SK-N-SH (cell line): Measurements from ENCODE around the gene ZNF605. TPM values are rescaled to one million over a fixed set of nuclear protein-coding genes. Genes with fewer than 3 reads are reported as not detected.

ENCODE experiments used
- CTCF ChIA-PET: fragments of 300-600, 350-600 bp; formaldehyde crosslinking; extraction: SDS; loops from one replicate; lab custom pipeline; 2021; lab: Yijun Ruan, JAX
- POLR2A ChIA-PET: fragments of 350-600 bp; sonication (Branson Sonifier 250); formaldehyde crosslinking; extraction: SDS; loops from one replicate; lab custom pipeline; 2020; ENCODE audit warnings: antibody characterized with exemption, inconsistent platforms; lab: Yijun Ruan, JAX
- DNase-seq: peaks from one replicate; pipeline ENCODE4 v3.0.0; 2012
- H2AFZ ChIP-seq: fragments of 200-600 bp; sonication (generic); 2 replicates; pipeline ENCODE4 v1.8.1; 2016; ENCODE audit warnings: antibody characterized with exemption, mild to moderate bottlenecking, low read depth
- H3F3A ChIP-seq: fragments of 200-600 bp; sonication (generic); replicated peaks from 2 replicates; pipeline ENCODE3; 2016; ENCODE audit warnings: antibody characterized with exemption, mild to moderate bottlenecking; ENCODE audit not compliant: insufficient read depth
- H3K27ac ChIP-seq, 2 experiments: fragments of 200-500 bp in 1 of 2; fragments of 200-600 bp in 1 of 2; sonication (Bioruptor generic) in 1 of 2; sonication (generic), shearing (Covaris generic) in 1 of 2; 2 replicates each; pipeline versions ENCODE4 v1.5.1 to v1.6.1; 2014 to 2016; ENCODE audit warnings: low read depth in 2 of 2, inconsistent platforms in 1 of 2, low read length in 1 of 2, mild to moderate bottlenecking in 1 of 2, mixed read lengths in 1 of 2
- H3K27me3 ChIP-seq: fragments of 200-600 bp; sonication (generic), shearing (Covaris generic); 2 replicates; pipeline ENCODE4 v1.6.1; 2016; ENCODE audit warnings: mixed run types; ENCODE audit not compliant: insufficient read depth
- H3K36me3 ChIP-seq, 2 experiments: fragments of 200-500 bp in 1 of 2; fragments of 200-600 bp in 1 of 2; sonication (Bioruptor generic) in 1 of 2; sonication (generic) in 1 of 2; replicated peaks in 1 of 2; 2 replicates each; pipeline versions ENCODE3 to v1.5.1; 2014 to 2016; ENCODE audit warnings: low read length in 1 of 2, mild to moderate bottlenecking in 1 of 2; ENCODE audit not compliant: insufficient read depth in 2 of 2, control insufficient read depth in 1 of 2
- H3K4me1 ChIP-seq, 2 experiments: fragments of 200-500 bp in 1 of 2; fragments of 200-600 bp in 1 of 2; sonication (Bioruptor generic) in 1 of 2; sonication (generic), shearing (Covaris generic) in 1 of 2; 2 replicates each; pipeline versions ENCODE4 v1.5.1 to v1.6.1; 2014 to 2016; ENCODE audit warnings: low read depth in 1 of 2, low read length in 1 of 2, mixed run types in 1 of 2; ENCODE audit not compliant: insufficient read depth in 2 of 2, control insufficient read depth in 1 of 2
- H3K4me2 ChIP-seq: fragments of 200-600 bp; sonication (generic), shearing (Covaris generic); 2 replicates; pipeline ENCODE4 v1.6.1; 2017; ENCODE audit warnings: mixed run types
- H3K4me3 ChIP-seq, 2 experiments: fragments of 200-500 bp in 1 of 2; fragments of 200-600 bp in 1 of 2; sonication (Bioruptor generic) in 1 of 2; sonication (generic), shearing (Covaris generic) in 1 of 2; 2 replicates each; pipeline versions ENCODE4 v1.5.1 to v1.8.1; 2014 to 2016; ENCODE audit warnings: low read depth in 2 of 2, inconsistent platforms in 1 of 2, low read length in 1 of 2, mild to moderate bottlenecking in 1 of 2, mixed read lengths in 1 of 2, moderate library complexity in 1 of 2
- H3K79me2 ChIP-seq: fragments of 200-600 bp; sonication (generic); 2 replicates; pipeline ENCODE4 v1.8.1; 2017; ENCODE audit warnings: mild to moderate bottlenecking; ENCODE audit not compliant: insufficient read depth
- H3K9ac ChIP-seq: fragments of 200-600 bp; sonication (generic); 2 replicates; pipeline ENCODE4 v1.6.1; 2017; ENCODE audit warnings: mixed run types
- H3K9me2 ChIP-seq: fragments of 200-600 bp; sonication (generic); 2 replicates; pipeline ENCODE4 v1.6.1; 2017; ENCODE audit warnings: mixed run types
- H3K9me3 ChIP-seq: fragments of 200-600 bp; sonication (generic); 2 replicates; pipeline ENCODE4 v1.6.1; 2017; ENCODE audit warnings: mixed run types, mild to moderate bottlenecking, moderate library complexity
- H4K20me1 ChIP-seq: fragments of 200-600 bp; sonication (generic); 2 replicates; pipeline ENCODE4 v1.6.1; 2017; ENCODE audit warnings: mild to moderate bottlenecking, mixed run types; ENCODE audit not compliant: insufficient read depth
- EZH2phosphoT487 ChIP-seq: fragments of 200-600 bp; sonication (generic); IDR thresholded peaks from 2 replicates; pipeline ENCODE4 v1.6.1; 2017; ENCODE audit warnings: low read depth, mixed run types, mild to moderate bottlenecking, antibody characterized with exemption, moderate library complexity, borderline replicate concordance
- FOSL2 ChIP-seq: IDR thresholded peaks from 2 replicates; pipeline ENCODE4 v1.4.0; 2012; ENCODE audit warnings: low read depth, mild to moderate bottlenecking, moderate library complexity, borderline replicate concordance
- FOXJ3 ChIP-seq: sonication (generic); formaldehyde crosslinking; IDR thresholded peaks from 2 replicates; pipeline ENCODE4 v1.5.1; 2020; ENCODE audit warnings: mild to moderate bottlenecking, missing genetic modification reagents
- GABPA ChIP-seq: IDR thresholded peaks from 2 replicates; pipeline ENCODE4 v1.4.0; 2012; ENCODE audit warnings: low read depth, mild to moderate bottlenecking
- GATA2 ChIP-seq: sonication (generic); formaldehyde crosslinking; IDR thresholded peaks from 2 replicates; pipeline ENCODE4 v1.5.0; 2020; ENCODE audit warnings: mild to moderate bottlenecking, missing genetic modification reagents
- MEF2A ChIP-seq: IDR thresholded peaks from 2 replicates; pipeline ENCODE4 v1.4.0; 2012; ENCODE audit warnings: low read depth, borderline replicate concordance
- MXI1 ChIP-seq: IDR thresholded peaks from 2 replicates; pipeline ENCODE4 v1.6.1; 2012; ENCODE audit warnings: mild to moderate bottlenecking, low read depth, low read length, improper control_type of control experiment
- PBX3 ChIP-seq: IDR thresholded peaks from 2 replicates; pipeline ENCODE4; 2012
- POLR2AphosphoS5 ChIP-seq: IDR thresholded peaks from 2 replicates; pipeline ENCODE4 v1.6.1; 2012; ENCODE audit warnings: low read depth, low read length
- RAD21 ChIP-seq: IDR thresholded peaks from 2 replicates; pipeline ENCODE4 v1.6.1; 2012; ENCODE audit warnings: mild to moderate bottlenecking, low read length
- RCOR1 ChIP-seq: fragments of 150-350 bp; IDR thresholded peaks from 2 replicates; pipeline ENCODE4 v1.6.1; 2017; ENCODE audit warnings: antibody characterized with exemption, low read length
- RFX5 ChIP-seq: IDR thresholded peaks from 2 replicates; pipeline ENCODE4 v1.6.1; 2012; ENCODE audit warnings: mild to moderate bottlenecking, improper control_type of control experiment, low read length
- RXRA ChIP-seq: IDR thresholded peaks from 2 replicates; pipeline ENCODE4 v1.4.0; 2012; ENCODE audit warnings: low read depth, mild to moderate bottlenecking, borderline replicate concordance
- SIN3A ChIP-seq: IDR thresholded peaks from 2 replicates; pipeline ENCODE4 v1.6.1; 2012; ENCODE audit warnings: low read depth, mild to moderate bottlenecking, low read length, moderate library complexity, borderline replicate concordance
- SMC3 ChIP-seq: IDR thresholded peaks from 2 replicates; pipeline ENCODE4 v1.6.1; 2012; ENCODE audit warnings: low read depth, low read length, improper control_type of control experiment
- TAF1 ChIP-seq: IDR thresholded peaks from 2 replicates; pipeline ENCODE4 v1.6.1; 2012; ENCODE audit warnings: low read depth, mild to moderate bottlenecking, low read length, moderate library complexity, borderline replicate concordance
- TCF12 ChIP-seq: IDR thresholded peaks from 2 replicates; pipeline ENCODE4 v1.4.0; 2012
- USF2 ChIP-seq: fragments of 150-350 bp; IDR thresholded peaks from 2 replicates; pipeline ENCODE4 v1.6.1; 2017; ENCODE audit warnings: antibody characterized with exemption, low read length, low read depth, borderline replicate concordance
- YY1 ChIP-seq: IDR thresholded peaks from 2 replicates; pipeline ENCODE4 v1.4.0; 2012; ENCODE audit warnings: low read depth, mild to moderate bottlenecking
- WGBS: methylation state at CpG from one replicate; pipeline ENCODE4 v1.1.6; 2017; ENCODE audit warnings: low lambda C conversion rate; 5-methylcytosine and 5-hydroxymethylcytosine counted together
- polyA plus RNA-seq, 3 experiments: library from polyadenylated mRNA; depleted of rRNA; stranded (reverse); fragments of >200 nt; gene quantifications; 2 replicates each; pipeline ENCODE4 v1.2.3, GENCODE V29; 2012
- TF ChIP-seq, protein P1 (sequence below): IDR thresholded peaks from 2 replicates; pipeline ENCODE4 v1.4.0; 2012; ENCODE audit warnings: low read depth, borderline replicate concordance
- TF ChIP-seq, protein P2 (sequence below): IDR thresholded peaks from 2 replicates; pipeline ENCODE4 v1.4.0; 2012; ENCODE audit warnings: low read depth, borderline replicate concordance
- TF ChIP-seq, protein P3 (sequence below): fragments of 150-350 bp; IDR thresholded peaks from 2 replicates; pipeline ENCODE4 v1.6.1; 2016; ENCODE audit warnings: mild to moderate bottlenecking, low read depth, low read length
- TF ChIP-seq, protein P4 (sequence below): fragments of 200-600 bp; sonication (generic); IDR thresholded peaks from 2 replicates; pipeline ENCODE4 v1.6.1; 2017; ENCODE audit warnings: antibody characterized with exemption, mild to moderate bottlenecking, moderate library complexity

ZNF605 gene
- polyA plus RNA-seq, 1 of the 3 experiments (the other 2 are of a cell fraction): 4.0 TPM

- TF ChIP-seq USF2 (no peak), MXI1 (no peak), RAD21 (no peak), SIN3A (no peak), GATA2 (CRISPR knock-in tag) (no peak), POLR2AphosphoS5 (no peak), RFX5 (no peak), SMC3 (no peak), RCOR1 (no peak), YY1 (no peak), EZH2phosphoT487 (no peak)
Measured at GRCh38 chr12:132941336-132941954, 14.7 kb downstream of the ZNF605 start (continued).

- no peak for DNase-seq
- Histone ChIP-seq H3K4me1 (no peaks in the 10 kb centered on the region), H3K27ac (no peak overlapping the region), H4K20me1 (no peaks in the 10 kb centered on the region), H3K4me2 (no peak overlapping the region), H2AFZ (no peak overlapping the region), H3K9me2 (no peaks in the 10 kb centered on the region), H3K79me2 (no peaks in the 10 kb centered on the region), H3K36me3 (peaks cover 25 to 28% of the 10 kb centered on the region in 2 experiments), H3K9ac (no peak overlapping the region), H3K9me3 (peaks cover 9% of the 10 kb centered on the region), H3K27me3 (no peaks in the 10 kb centered on the region), H3F3A (peaks cover 7% of the 10 kb centered on the region), H3K4me3 (no peak overlapping the region)
- 97% methylated on average over 12 of the region's 15 CpGs for WGBS
- ChIA-PET POLR2A (no interaction called here), CTCF (no interaction called here)
- TF ChIP-seq, protein P1, sequence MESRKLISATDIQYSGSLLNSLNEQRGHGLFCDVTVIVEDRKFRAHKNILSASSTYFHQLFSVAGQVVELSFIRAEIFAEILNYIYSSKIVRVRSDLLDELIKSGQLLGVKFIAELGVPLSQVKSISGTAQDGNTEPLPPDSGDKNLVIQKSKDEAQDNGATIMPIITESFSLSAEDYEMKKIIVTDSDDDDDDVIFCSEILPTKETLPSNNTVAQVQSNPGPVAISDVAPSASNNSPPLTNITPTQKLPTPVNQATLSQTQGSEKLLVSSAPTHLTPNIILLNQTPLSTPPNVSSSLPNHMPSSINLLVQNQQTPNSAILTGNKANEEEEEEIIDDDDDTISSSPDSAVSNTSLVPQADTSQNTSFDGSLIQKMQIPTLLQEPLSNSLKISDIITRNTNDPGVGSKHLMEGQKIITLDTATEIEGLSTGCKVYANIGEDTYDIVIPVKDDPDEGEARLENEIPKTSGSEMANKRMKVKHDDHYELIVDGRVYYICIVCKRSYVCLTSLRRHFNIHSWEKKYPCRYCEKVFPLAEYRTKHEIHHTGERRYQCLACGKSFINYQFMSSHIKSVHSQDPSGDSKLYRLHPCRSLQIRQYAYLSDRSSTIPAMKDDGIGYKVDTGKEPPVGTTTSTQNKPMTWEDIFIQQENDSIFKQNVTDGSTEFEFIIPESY: no peak
- no peak for TF ChIP-seq MEF2A
- no peak for TF ChIP-seq SIN3A
- TF ChIP-seq TAF1: no peak
- TF ChIP-seq RCOR1: no peak
- TF ChIP-seq EZH2phosphoT487: no peak
- TF ChIP-seq, protein P2, sequence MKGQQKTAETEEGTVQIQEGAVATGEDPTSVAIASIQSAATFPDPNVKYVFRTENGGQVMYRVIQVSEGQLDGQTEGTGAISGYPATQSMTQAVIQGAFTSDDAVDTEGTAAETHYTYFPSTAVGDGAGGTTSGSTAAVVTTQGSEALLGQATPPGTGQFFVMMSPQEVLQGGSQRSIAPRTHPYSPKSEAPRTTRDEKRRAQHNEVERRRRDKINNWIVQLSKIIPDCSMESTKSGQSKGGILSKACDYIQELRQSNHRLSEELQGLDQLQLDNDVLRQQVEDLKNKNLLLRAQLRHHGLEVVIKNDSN: no peak
- no peak for TF ChIP-seq GABPA
- TF ChIP-seq RFX5: no peak
- TF ChIP-seq SMC3: no peak
- TF ChIP-seq PBX3: no peak
- no peak for TF ChIP-seq FOSL2
- no peak for TF ChIP-seq FOXJ3 (CRISPR knock-in tag)
- no peak for TF ChIP-seq TCF12
- TF ChIP-seq, protein P3, sequence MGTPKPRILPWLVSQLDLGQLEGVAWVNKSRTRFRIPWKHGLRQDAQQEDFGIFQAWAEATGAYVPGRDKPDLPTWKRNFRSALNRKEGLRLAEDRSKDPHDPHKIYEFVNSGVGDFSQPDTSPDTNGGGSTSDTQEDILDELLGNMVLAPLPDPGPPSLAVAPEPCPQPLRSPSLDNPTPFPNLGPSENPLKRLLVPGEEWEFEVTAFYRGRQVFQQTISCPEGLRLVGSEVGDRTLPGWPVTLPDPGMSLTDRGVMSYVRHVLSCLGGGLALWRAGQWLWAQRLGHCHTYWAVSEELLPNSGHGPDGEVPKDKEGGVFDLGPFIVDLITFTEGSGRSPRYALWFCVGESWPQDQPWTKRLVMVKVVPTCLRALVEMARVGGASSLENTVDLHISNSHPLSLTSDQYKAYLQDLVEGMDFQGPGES: no peak
- TF ChIP-seq RXRA: no peak
- TF ChIP-seq, protein P4, sequence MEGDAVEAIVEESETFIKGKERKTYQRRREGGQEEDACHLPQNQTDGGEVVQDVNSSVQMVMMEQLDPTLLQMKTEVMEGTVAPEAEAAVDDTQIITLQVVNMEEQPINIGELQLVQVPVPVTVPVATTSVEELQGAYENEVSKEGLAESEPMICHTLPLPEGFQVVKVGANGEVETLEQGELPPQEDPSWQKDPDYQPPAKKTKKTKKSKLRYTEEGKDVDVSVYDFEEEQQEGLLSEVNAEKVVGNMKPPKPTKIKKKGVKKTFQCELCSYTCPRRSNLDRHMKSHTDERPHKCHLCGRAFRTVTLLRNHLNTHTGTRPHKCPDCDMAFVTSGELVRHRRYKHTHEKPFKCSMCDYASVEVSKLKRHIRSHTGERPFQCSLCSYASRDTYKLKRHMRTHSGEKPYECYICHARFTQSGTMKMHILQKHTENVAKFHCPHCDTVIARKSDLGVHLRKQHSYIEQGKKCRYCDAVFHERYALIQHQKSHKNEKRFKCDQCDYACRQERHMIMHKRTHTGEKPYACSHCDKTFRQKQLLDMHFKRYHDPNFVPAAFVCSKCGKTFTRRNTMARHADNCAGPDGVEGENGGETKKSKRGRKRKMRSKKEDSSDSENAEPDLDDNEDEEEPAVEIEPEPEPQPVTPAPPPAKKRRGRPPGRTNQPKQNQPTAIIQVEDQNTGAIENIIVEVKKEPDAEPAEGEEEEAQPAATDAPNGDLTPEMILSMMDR: no peak
Measured at GRCh38 chr12:132940071-132940719, 15.9 kb downstream of the ZNF605 start.
